ENCODE measurements around the gene PALD1.

DNA sequence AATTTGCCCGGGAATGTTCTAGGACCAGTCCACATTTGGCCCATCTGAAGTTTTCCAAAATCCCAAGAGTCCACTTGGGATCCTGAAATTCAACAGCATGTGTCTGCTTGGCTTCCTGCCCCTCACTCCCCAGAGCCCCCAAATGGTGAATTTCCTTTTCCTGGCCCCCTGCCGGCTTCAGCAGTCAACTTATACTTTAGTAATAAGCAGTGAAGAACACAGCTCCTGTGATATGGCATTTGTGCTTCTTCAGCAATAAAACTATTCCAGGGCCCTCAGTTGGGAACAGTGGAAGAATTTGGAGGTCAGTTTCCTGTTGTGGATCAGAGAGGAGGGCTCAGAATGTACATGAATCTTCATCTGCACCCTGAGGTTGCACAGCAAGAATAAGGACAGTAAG is 72.9 kb downstream of the PALD1 start:
- TF ChIP-seq, protein P1, sequence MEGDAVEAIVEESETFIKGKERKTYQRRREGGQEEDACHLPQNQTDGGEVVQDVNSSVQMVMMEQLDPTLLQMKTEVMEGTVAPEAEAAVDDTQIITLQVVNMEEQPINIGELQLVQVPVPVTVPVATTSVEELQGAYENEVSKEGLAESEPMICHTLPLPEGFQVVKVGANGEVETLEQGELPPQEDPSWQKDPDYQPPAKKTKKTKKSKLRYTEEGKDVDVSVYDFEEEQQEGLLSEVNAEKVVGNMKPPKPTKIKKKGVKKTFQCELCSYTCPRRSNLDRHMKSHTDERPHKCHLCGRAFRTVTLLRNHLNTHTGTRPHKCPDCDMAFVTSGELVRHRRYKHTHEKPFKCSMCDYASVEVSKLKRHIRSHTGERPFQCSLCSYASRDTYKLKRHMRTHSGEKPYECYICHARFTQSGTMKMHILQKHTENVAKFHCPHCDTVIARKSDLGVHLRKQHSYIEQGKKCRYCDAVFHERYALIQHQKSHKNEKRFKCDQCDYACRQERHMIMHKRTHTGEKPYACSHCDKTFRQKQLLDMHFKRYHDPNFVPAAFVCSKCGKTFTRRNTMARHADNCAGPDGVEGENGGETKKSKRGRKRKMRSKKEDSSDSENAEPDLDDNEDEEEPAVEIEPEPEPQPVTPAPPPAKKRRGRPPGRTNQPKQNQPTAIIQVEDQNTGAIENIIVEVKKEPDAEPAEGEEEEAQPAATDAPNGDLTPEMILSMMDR (IDR thresholded peaks at IDR 0.05) = no peak
- no peak for TF ChIP-seq POLR2A (IDR thresholded peaks at IDR 0.05)

Data from right lobe of liver (tissue), 4 donors.